Mammary epithelial cell (primary cell): Measurements from ENCODE around the gene PAIP2B.

Source experiments
- CTCF ChIP-seq, 2 donors: IDR thresholded peaks in 1 of 2; conservative IDR thresholded peaks in 1 of 2; 2 replicates each; pipeline ENCODE4 v1.5.1; 2011 to 2012; ENCODE audit warnings: inconsistent platforms in 2 of 2, low read length in 2 of 2, mild to moderate bottlenecking in 2 of 2, control low read depth in 1 of 2, low read depth in 1 of 2; ENCODE audit not compliant: insufficient read depth in 1 of 2; ENCODE audit errors: extremely low read depth in 1 of 2
- EZH2 ChIP-seq: IDR thresholded peaks from 2 replicates; pipeline ENCODE4 v1.6.1; 2012; ENCODE audit warnings: low read length, inconsistent platforms, borderline replicate concordance

DNA sequence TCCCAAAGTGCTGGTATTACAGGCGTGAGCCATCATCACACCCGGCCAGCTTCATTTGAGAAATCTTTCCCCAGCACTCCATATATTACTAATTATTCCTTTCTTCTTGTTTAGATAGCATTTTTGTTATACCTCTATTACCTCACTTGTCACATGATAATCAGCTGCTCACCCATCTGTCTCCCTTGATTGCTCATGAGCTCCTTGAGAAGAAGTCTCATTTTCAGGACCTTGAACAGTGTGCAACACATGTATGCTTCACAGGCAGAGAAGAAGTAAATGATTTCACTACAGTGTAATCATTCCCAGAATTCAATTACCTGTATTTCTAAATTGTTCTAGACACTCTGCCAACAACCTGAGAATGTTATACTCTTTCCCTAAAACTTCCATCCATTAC is 6.2 kb downstream of the PAIP2B start:
- TF ChIP-seq CTCF (conservative IDR thresholded peaks at IDR 0.05 in 1 of 2, IDR thresholded peaks at IDR 0.05 in 1 of 2; ENCODE audit: extremely low read depth in 1 of 2, insufficient read depth in 1 of 2, low read depth in 1 of 2, low read length in 2 of 2) (no peak), EZH2 (no peak)
